GM18507 (cell line): ENCODE results near the gene CIZ1.

Experiments
- DNase-seq: peaks from one replicate; pipeline ENCODE4 v3.0.0; 2011; ENCODE audit warnings: low read depth; ENCODE audit not compliant: insufficient read length; ENCODE audit errors: extremely low spot score
- FAIRE-seq: peaks from 2 replicates; lab custom pipeline; 2011; peaks lifted over from hg19 to GRCh38; lab: Jason Lieb, UNC

The CIZ1 gene

GRCh38 chr9:128215491-128216409 is 24.4 kb upstream of the CIZ1 start:
- no peak for FAIRE-seq
- no peak for DNase-seq

DNA sequence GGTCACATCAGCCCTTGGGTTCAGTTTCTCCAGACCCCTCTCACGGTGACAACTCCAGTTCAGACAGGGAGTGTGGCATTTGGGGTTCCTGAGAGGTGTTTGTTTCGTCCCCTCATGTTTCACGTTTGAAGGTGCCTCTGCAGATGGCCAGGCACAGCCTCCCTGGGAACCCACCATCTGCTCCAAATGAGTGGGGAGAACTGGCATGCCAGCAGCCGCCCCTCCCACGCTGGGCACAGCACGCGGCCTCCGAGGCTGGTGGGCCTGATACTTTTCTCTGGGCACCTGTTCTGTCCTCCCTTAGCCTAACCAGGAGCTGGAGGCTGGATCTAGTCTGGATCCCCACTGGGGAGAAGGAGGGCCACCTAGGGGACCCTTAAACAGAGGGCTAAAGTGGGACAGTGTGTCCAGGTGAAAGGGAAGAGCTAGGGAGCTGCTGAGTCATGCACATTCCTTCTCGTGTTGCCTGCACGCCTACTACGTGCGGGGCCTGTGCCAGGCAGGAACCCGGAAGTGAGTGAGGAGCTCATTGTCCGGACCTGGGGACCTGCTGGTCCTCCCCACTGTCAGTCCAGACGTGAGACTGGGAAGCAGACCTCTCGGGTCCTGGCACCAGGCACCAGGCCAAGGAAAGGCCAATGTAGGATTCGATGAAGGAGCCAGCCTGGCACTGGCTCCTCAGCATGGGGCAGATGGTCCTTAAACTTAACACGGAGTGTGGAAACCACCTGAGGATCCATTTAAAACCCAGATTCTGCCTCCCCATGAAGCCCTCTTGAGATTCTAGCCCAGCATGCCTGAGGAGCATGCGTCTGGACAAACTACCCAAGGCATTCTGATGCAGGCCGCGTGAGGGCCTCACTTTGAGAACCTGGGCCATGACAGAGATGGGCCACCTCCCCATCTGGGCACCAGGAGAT is 23.5 kb upstream of the CIZ1 start:
- no peak for FAIRE-seq
- DNase-seq = no peak

- FAIRE-seq (no peak), DNase-seq (no peak)
These were observed 22.6 kb upstream of the CIZ1 start for GRCh38 chr9:128213746-128214497.

- no peak for FAIRE-seq
- no peak for DNase-seq
These were observed 20.6 kb upstream of the CIZ1 start for GRCh38 chr9:128211981-128212281.

- FAIRE-seq (no peak), DNase-seq (no peak)
These were observed 20.0 kb upstream of the CIZ1 start for GRCh38 chr9:128211186-128211980.

GRCh38 chr9:128208946-128209669 is 17.7 kb upstream of the CIZ1 start:
- FAIRE-seq = no peak

GRCh38 chr9:128208386-128208785 is 17.0 kb upstream of the CIZ1 start:
- DNase-seq (no peak), FAIRE-seq (no peak)

More at GRCh38 chr9:128208946-128209669, 17.7 kb upstream of the CIZ1 start:
- no peak for DNase-seq

DNA sequence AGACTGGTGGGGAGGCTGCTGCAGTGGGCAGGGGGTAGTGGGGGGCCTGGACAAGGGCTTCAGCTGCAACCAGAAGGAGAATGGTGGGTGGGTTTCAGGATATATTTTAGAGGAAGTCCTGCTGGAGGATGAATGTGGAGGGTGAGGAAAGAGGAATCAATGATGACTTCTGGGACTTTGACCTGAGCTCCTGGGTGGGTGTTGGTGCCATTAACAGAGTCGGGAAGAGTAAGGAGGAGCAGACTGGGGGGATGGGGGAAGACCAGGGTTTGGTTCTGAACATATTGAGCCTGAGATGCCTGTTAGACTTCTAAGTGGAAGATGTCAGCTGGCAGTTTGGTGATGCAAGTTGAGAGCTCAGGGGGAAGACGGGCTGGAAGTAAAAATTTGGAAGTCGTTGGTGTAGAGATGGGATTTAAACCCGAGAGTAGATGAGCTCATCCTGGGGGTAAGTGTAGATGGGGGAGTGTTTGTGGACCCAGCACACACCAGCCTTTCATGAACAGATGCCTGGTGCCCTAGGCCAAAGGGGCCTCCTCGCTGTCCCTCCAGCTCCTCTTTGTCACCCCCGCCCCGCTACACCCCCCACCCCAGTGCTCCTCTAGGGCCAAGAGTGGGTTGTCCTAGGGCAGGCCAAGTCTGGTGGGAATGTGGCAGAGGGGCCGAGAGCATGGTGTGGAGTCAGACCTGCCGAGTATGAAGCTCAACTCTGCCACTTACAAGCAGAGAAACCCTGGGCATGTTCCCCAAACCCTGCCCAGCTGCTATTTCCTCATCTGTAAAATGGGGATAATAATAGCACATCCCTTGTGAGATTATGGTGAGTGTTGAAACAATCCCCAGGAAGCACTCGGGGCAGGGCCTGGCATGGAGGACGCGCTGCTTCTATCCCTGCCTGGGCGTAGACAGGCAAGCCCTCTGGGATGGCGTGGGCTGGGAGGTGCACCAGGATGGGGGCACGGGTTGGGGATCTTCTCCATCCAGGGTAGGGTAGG is 15.8 kb upstream of the CIZ1 start:
- DNase-seq (no peak), FAIRE-seq (no peak)

DNA sequence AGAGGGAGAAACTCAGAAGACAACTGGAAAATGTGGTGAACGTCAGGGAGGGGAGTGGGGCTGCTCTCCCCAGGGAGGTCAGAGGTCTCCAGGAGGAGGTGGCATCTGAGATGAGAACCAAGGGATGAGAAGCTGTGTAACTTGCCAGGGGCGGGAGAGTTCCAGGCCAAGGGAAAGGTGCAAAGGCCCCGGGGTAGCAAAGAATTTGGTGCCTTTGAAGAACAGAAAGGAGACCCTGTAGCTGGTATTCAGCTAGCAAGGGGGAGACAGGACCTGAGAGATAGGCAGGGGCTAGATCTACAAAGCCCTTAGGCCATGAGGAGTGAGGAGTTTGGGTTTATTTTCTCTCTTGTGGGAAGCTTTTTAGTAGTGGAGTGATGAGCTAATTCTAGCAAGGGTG is 15.1 kb upstream of the CIZ1 start:
- FAIRE-seq = no peak

GRCh38 chr9:128205296-128205944 is 14.0 kb upstream of the CIZ1 start:
- FAIRE-seq = no peak
- DNase-seq = no peak

More for the DNA sequence above, 15.1 kb upstream of the CIZ1 start:
- DNase-seq = no peak

- FAIRE-seq (no peak), DNase-seq (no peak)
These were observed 13.5 kb upstream of the CIZ1 start for GRCh38 chr9:128204858-128205257.

- FAIRE-seq (no peak), DNase-seq (no peak)
These were observed 12.6 kb upstream of the CIZ1 start for GRCh38 chr9:128203707-128204551.

DNA sequence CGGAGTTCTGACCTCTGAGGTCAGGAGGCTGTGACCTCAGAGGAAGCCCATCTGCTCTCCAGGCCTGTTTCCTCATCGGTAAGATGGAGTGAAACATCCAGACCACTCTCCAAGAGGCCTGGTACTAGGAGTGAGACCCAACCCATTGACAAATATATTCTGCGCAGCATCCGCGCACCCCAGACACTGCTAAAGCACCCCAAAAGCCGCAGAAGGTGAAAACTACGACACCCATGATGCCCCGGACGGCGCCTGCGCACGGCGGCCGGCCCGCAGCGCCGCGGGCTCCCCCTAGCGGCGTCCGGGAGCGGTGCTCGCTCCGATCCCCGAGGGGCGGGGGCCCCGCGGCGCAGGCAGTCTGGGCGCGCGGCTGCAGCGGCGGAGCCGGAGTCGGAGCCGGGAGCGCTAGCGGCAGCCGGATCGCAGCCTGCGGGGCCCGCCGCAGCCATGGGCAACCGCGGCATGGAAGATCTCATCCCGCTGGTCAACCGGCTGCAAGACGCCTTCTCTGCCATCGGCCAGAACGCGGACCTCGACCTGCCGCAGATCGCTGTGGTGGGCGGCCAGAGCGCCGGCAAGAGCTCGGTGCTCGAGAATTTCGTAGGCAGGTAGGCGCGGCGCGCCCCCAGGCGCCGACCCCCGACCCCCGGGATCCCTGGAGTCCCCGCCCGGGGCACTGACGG is 11.8 kb upstream of the CIZ1 start, which contains the start of gene DNM1:
Gene DNM1, plus strand, starts transcription at position 356 of the 683 bp plus-strand sequence. Its CDS starts 92 bp downstream, at position 448.
- DNase-seq = peak; percentile 94
- peak; percentile 58 for FAIRE-seq

GRCh38 chr9:128202648-128203023 is 11.3 kb upstream of the CIZ1 start:
- FAIRE-seq = no peak
- no peak for DNase-seq
